ENCODE data around the gene TNS1. TPM values are rescaled to one million over a fixed set of nuclear protein-coding genes. Genes with fewer than 3 reads are reported as not detected.

TNS1 gene
- total RNA-seq, 1 experiment from 2014 or later, result 1.5 TPM

DNA sequence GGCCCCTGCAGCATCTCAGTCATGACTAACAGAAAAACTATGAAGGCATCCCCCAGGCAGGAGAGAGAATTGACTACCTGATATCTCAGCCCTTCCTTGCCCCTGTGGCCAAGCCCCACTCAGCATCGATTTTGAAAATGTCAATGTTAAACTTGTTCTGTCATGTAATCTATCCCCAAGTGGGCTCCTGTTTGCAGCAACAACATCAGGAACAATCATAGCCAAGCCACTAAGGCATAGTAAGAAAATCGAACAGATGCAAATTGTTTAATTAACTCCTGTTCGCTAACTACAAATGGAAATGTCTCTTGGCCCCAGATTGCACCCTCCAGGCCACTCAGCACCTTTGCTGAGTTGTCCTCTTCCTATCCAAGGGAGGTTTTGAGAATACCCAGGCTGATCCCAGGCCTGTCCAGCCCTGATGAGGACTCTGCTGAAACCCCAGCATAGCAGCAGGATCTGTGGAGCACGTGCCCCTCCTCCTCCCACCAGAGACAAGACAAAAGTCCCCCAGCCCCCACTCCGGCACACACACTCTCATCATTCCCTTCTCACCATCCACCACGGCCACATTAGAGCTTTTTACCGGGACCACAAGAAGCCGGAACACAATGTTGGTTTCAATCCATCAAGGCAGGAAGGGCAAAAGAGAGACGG, 150.1 kb downstream of the TNS1 start:
- Histone ChIP-seq H3K4me2 (ENCODE audit: low read length) (no peak overlapping the region), H3K79me2 (ENCODE audit: low read length) (no peaks in the 10 kb centered on the region), H3K4me3 (ENCODE audit: low read length) (no peak overlapping the region), H3K4me1 (ENCODE audit: insufficient read depth, low read length) (peaks cover 31% of the 10 kb centered on the region), H3K9ac (ENCODE audit: low read length) (no peak overlapping the region), H3K27me3 (ENCODE audit: low read length) (peaks cover 18% of the 10 kb centered on the region), H3K27ac (ENCODE audit: low read length) (no peak overlapping the region), H4K20me1 (ENCODE audit: low read length) (no peaks in the 10 kb centered on the region), H3K36me3 (ENCODE audit: low read depth, low read length) (no peaks in the 10 kb centered on the region), H2AFZ (ENCODE audit: low read length) (no peak overlapping the region), H3K9me2 (replicated peaks; ENCODE audit: low read length) (no peaks in the 10 kb centered on the region), H3K9me3 (ENCODE audit: low read length) (no peaks in the 10 kb centered on the region), H3F3A (ENCODE audit: low read length, unreplicated experiment) (no peaks in the 10 kb centered on the region)
- DNase-seq (no peak), ATAC-seq (no peak)
- no TSS peak for BruUV-seq (replicated peaks)
- intact Hi-C loops (cut with micrococcal nuclease), result no loop called here
- POLR2A ChIA-PET (ENCODE audit: unreplicated experiment), result no interaction called here
- CTCF ChIA-PET, result no interaction called here
- no peak for TF ChIP-seq EZH2phosphoT487 (IDR thresholded peaks at IDR 0.05; ENCODE audit: borderline replicate concordance, low read length)
- no peak for TF ChIP-seq EZH2 (IDR thresholded peaks at IDR 0.05; ENCODE audit: low read length, unreplicated experiment)
- TF ChIP-seq, protein P1, sequence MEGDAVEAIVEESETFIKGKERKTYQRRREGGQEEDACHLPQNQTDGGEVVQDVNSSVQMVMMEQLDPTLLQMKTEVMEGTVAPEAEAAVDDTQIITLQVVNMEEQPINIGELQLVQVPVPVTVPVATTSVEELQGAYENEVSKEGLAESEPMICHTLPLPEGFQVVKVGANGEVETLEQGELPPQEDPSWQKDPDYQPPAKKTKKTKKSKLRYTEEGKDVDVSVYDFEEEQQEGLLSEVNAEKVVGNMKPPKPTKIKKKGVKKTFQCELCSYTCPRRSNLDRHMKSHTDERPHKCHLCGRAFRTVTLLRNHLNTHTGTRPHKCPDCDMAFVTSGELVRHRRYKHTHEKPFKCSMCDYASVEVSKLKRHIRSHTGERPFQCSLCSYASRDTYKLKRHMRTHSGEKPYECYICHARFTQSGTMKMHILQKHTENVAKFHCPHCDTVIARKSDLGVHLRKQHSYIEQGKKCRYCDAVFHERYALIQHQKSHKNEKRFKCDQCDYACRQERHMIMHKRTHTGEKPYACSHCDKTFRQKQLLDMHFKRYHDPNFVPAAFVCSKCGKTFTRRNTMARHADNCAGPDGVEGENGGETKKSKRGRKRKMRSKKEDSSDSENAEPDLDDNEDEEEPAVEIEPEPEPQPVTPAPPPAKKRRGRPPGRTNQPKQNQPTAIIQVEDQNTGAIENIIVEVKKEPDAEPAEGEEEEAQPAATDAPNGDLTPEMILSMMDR (conservative IDR thresholded peaks at IDR 0.05; ENCODE audit: low read depth, low read length), result no peak

DNA sequence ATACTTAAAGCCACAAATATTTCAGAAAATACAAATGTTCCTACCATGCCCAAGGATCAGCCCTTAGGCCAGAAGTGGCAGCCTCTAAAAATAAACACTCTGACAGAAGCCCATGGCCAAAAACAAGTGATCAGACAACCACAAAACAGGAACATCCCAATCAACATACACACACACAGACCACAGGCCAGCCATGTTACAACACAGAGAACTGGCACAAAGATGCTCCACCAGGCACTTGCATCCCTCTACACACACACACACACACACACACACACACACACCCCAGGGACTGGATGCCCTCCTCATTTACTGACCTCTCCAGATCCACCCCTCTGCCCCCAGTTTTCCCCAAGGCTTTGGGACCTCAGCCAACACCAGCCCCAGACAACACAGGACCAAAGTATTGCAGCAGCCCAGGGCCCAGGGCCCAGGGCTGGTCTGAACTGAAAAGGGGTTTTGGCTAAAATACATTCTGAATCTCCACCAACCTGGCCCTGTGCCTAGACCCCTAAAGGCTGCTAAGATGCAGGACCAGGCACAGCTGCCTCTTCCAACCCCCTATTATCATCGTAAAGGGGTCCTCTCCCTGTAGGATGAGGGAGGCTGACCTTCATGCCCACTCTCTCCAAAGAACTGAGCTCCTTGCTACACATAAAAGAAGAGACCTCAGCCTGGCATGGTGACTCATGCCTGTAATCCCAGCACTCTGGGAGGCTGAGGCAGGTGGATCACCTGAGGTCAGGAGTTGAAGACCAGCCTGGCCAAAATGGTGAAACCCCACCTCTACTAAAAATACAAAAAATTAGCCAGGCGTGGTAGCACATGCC, 151.4 kb downstream of the TNS1 start:
- DNase-seq, result peak; percentile 17
- no TSS peak for BruUV-seq (replicated peaks)
- no peaks in the 10 kb centered on the region for H3K36me3 ChIP-seq (ENCODE audit: low read depth, low read length)
- H3K4me1 ChIP-seq (ENCODE audit: insufficient read depth, low read length), result peaks cover 35% of the 10 kb centered on the region
- ChIA-PET CTCF (no interaction called here), POLR2A (ENCODE audit: unreplicated experiment) (no interaction called here)
- H3K79me2 ChIP-seq (ENCODE audit: low read length), result no peaks in the 10 kb centered on the region
- H3K9ac ChIP-seq (ENCODE audit: low read length), result no peak overlapping the region
- no peak overlapping the region for H3K4me2 ChIP-seq (ENCODE audit: low read length)
- no peaks in the 10 kb centered on the region for H3K9me3 ChIP-seq (ENCODE audit: low read length)
- H2AFZ ChIP-seq (ENCODE audit: low read length), result no peak overlapping the region
- TF ChIP-seq, protein P1 (conservative IDR thresholded peaks at IDR 0.05; ENCODE audit: low read depth, low read length), result no peak
- TF ChIP-seq EZH2 (IDR thresholded peaks at IDR 0.05; ENCODE audit: low read length, unreplicated experiment) (no peak), EZH2phosphoT487 (IDR thresholded peaks at IDR 0.05; ENCODE audit: borderline replicate concordance, low read length) (no peak)
- H4K20me1 ChIP-seq (ENCODE audit: low read length), result no peaks in the 10 kb centered on the region
- no peak overlapping the region for H3K27ac ChIP-seq (ENCODE audit: low read length)
- H3K4me3 ChIP-seq (ENCODE audit: low read length), result no peak overlapping the region
- no peak for ATAC-seq
- no peaks in the 10 kb centered on the region for H3K9me2 ChIP-seq (replicated peaks; ENCODE audit: low read length)
- intact Hi-C loops (cut with micrococcal nuclease), result no loop called here
- H3K27me3 ChIP-seq (ENCODE audit: low read length), result peaks cover 17% of the 10 kb centered on the region
- no peaks in the 10 kb centered on the region for H3F3A ChIP-seq (ENCODE audit: low read length, unreplicated experiment)
